Natural killer cell (primary cell): ENCODE measurements around the gene CLPTM1L. TPM values are rescaled to one million over a fixed set of nuclear protein-coding genes. Genes with fewer than 3 reads are reported as not detected.
A peak's percentile ranks its signal among the peaks of the same experiment; 100 is the strongest.

Source experiments
- ATAC-seq, 3 donors: fragments of 150-1000 bp in 2 of 3; fragments of 200-7000 bp in 1 of 3; cut with Tn5 transposase; 1 replicate in 1 of 3; 2 replicates in 2 of 3; pipeline ENCODE4 v1.10.0; 2021; ENCODE audit warnings: mild to moderate bottlenecking in 2 of 3, moderate library complexity in 2 of 3
- DNase-seq, 2 donors: peaks; one replicate each; pipeline versions ENCODE4 v3.0.0 to v3.0.0-alpha.2; 2013 to 2021; ENCODE audit warnings: mixed read lengths in 1 of 2
- H3K27ac ChIP-seq: one replicate; pipeline ENCODE4 v1.5.1; 2013; ENCODE audit warnings: mild to moderate bottlenecking, low read length
- H3K27me3 ChIP-seq: one replicate; pipeline ENCODE4 v1.6.1; 2013; ENCODE audit warnings: low read length; ENCODE audit not compliant: control insufficient read depth, insufficient read depth
- H3K36me3 ChIP-seq: one replicate; pipeline ENCODE4 v1.6.1; 2013; ENCODE audit warnings: low read length; ENCODE audit not compliant: control insufficient read depth, insufficient read depth
- H3K4me1 ChIP-seq: one replicate; pipeline ENCODE4 v1.6.1; 2013; ENCODE audit warnings: low read length; ENCODE audit not compliant: control insufficient read depth, insufficient read depth
- H3K4me3 ChIP-seq: one replicate; pipeline ENCODE4 v1.5.1; 2013; ENCODE audit warnings: low read length
- H3K9me3 ChIP-seq: one replicate; pipeline ENCODE4 v1.6.1; 2013; ENCODE audit warnings: low read length; ENCODE audit not compliant: control insufficient read depth, insufficient read depth
- H3K27ac Mint-ChIP-seq, 2 donors: one replicate each; pipeline ENCODE4 v1.8.0; 2022; ENCODE audit warnings: mild to moderate bottlenecking in 2 of 2, mixed read lengths in 2 of 2, moderate library complexity in 1 of 2
- H3K27me3 Mint-ChIP-seq, 2 donors: one replicate each; pipeline ENCODE4 v1.8.0; 2022; ENCODE audit warnings: low read depth in 2 of 2, mixed read lengths in 2 of 2
- H3K36me3 Mint-ChIP-seq: one replicate; pipeline ENCODE4 v1.8.0; 2022; ENCODE audit warnings: mixed read lengths
- H3K4me1 Mint-ChIP-seq, 2 donors: one replicate each; pipeline ENCODE4 v1.8.0; 2022; ENCODE audit warnings: mixed read lengths in 2 of 2
- H3K4me3 Mint-ChIP-seq: one replicate; pipeline ENCODE4 v1.8.0; 2022; ENCODE audit warnings: mild to moderate bottlenecking, moderate library complexity, mixed read lengths
- H3K9me3 Mint-ChIP-seq, 2 donors: one replicate each; pipeline ENCODE4 v1.8.0; 2022; ENCODE audit warnings: mixed read lengths in 2 of 2
- CTCF ChIP-seq: fragments of 200-600 bp; IDR thresholded peaks from one replicate; pipeline ENCODE4 v1.8.0; 2022; ENCODE audit warnings: antibody characterized with exemption
- WGBS: methylation state at CpG from one replicate; pipeline ENCODE4 v1.1.7; 2013; ENCODE audit warnings: missing lambda C conversion rate; ENCODE audit not compliant: insufficient coverage; 5-methylcytosine and 5-hydroxymethylcytosine counted together
- intact Hi-C: fragments of 100-400 bp; cut with micrococcal nuclease; formaldehyde crosslinking; loops from one replicate; pipeline ENCODE4 v1.14.2; 2022
- total RNA-seq, 4 donors: library from RNA; stranded (reverse); fragments of 120-200 nt in 1 of 4; gene quantifications; one replicate each; pipeline versions ENCODE4 v1.2.3 to v1.2.4, GENCODE V29; 2013 to 2022

CLPTM1L gene
- total RNA-seq, 3 donors from 2014 or later (not counting 1 experiment from before 2014, with no cell fraction given), result 67.1 to 105 (median 97.5) TPM

DNA sequence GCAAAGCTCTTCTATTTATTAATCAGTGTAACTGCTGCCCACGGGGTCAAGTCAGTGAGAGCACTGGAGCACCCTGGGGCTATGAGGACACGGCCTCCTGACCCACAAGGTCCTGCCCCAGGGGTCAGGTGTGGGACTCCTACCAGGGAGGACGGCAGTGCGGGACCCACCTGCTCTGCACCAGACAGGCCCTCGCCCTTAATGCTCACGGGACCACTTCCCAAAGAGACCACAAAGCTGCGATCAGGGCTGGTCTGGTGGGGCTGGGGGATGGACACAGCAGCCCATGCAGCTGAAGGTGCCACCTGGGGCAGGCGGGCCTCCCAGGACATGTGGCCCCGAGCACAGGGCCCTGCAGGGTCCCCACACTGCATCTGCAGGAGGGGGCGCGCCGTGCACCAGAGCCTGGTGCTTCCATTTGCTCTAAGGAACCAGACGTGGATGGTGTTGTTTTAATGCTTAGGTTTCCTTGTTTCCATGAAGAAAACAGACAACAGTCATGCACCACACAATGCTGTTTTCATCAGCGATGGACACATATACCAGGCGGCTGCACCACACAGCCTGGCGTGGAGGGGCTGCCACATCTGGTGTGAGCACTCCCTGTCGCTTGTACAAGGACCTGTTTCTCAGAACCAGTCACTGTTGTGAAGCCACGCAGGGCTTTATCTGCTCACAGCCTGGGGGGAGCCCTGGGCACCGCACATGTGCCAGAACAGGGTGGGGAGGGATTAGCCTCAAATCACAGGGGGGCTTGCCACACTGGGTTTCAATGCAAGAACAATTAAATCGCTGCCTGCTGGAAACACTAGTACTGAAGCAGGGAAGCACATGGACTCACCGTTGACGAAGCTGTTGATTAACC is 22.6 kb downstream of the CLPTM1L start:
- no peaks in the 10 kb centered on the region for H3K27me3 ChIP-seq
- Mint-ChIP-seq H3K27me3 (peaks cover 0 to 3% of the 10 kb centered on the region in 2 donors), H3K9me3 (no peaks in the 10 kb centered on the region), H3K4me3 (no peak overlapping the region), H3K36me3 (peaks cover 15% of the 10 kb centered on the region), H3K27ac (no peak overlapping the region), H3K4me1 (peaks cover 5 to 18% of the 10 kb centered on the region in 2 donors)
- DNase-seq (peak in 1 of 2 donors; percentile 6), ATAC-seq (no peak)
- peaks cover under 1% of the 10 kb centered on the region for H3K4me1 ChIP-seq
- intact Hi-C loops, result no loop called here
- no peak overlapping the region for H3K4me3 ChIP-seq
- H3K9me3 ChIP-seq, result no peaks in the 10 kb centered on the region
- no peak for TF ChIP-seq CTCF
- peaks cover 70% of the 10 kb centered on the region for H3K36me3 ChIP-seq
- 91% methylated on average over 22 of the region's 22 CpGs for WGBS
- no peak overlapping the region for H3K27ac ChIP-seq

- Mint-ChIP-seq H3K27me3 (peaks cover 0 to 8% of the 10 kb centered on the region in 2 donors), H3K9me3 (no peaks in the 10 kb centered on the region), H3K27ac (no peak overlapping the region), H3K4me3 (no peak overlapping the region), H3K4me1 (peaks cover 12 to 19% of the 10 kb centered on the region in 2 donors), H3K36me3 (peaks cover 16% of the 10 kb centered on the region)
- Histone ChIP-seq H3K36me3 (peaks cover 70% of the 10 kb centered on the region), H3K4me1 (peaks cover 7% of the 10 kb centered on the region), H3K27ac (no peak overlapping the region), H3K27me3 (no peaks in the 10 kb centered on the region), H3K9me3 (no peaks in the 10 kb centered on the region), H3K4me3 (no peak overlapping the region)
- TF ChIP-seq CTCF, result no peak
- DNase-seq (peak in 1 of 2 donors; percentile 12), ATAC-seq (no peak)
- 95% methylated on average over 16 of the region's 16 CpGs for WGBS
- intact Hi-C loops, result no loop called here
Observed at GRCh38 chr5:1321576-1321975, 23.3 kb downstream of the CLPTM1L start.

DNA sequence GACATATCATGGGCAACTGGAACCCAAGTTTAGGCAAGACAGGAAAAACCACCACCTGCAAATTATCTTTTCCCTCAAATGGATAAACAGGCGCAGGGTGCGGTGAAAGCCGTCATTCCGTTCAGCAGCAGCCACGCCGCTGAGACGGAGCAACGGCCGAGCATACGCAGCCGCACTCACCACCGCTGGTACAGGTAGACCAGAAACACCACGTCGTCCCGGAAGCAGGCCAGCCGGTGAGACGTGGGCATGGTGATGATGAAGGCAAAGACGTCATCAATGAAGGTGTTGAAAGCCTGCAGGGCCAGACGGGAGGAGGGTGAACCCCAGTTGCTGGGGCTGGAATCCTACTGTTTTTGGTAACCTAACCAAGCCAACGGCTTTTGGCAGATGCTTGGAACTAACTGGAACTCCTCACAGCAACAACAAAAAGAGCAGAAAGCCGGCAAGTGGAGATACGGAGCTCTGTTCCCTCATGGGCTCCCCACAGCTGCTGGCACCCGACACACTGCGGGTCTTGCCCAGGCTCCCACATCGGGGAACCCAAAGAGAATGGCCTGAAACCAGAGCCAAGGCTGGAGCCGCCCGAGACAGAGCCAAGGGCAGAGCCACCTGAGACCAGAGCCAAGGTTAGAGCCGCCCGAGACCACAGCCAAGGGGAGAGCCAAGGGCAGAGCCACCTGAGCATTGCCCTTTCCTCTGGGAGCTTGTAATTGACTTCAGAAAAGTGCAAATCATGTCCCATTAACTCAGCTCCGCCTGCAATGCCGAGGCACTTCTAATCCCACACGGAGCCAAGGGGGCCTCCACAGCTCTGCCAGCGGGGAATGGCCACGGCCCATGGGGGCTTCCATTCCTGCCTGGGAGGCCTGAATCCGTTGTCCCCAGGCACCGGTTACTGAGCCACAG is 24.2 kb downstream of the CLPTM1L start:
- DNase-seq (no peak), ATAC-seq (no peak)
- Mint-ChIP-seq H3K4me3 (no peak overlapping the region), H3K4me1 (peaks cover 18 to 19% of the 10 kb centered on the region in 2 donors), H3K36me3 (peaks cover 16% of the 10 kb centered on the region), H3K27ac (no peak overlapping the region), H3K9me3 (no peaks in the 10 kb centered on the region), H3K27me3 (peaks cover 0 to 13% of the 10 kb centered on the region in 2 donors)
- Histone ChIP-seq H3K27ac (no peak overlapping the region), H3K4me3 (no peak overlapping the region), H3K27me3 (peaks cover 2% of the 10 kb centered on the region), H3K9me3 (no peaks in the 10 kb centered on the region), H3K4me1 (peaks cover 16% of the 10 kb centered on the region), H3K36me3 (peaks cover 69% of the 10 kb centered on the region)
- 95% methylated on average over 36 of the region's 36 CpGs for WGBS
- TF ChIP-seq CTCF, result no peak
- intact Hi-C loops, result no loop called here
